ENCODE results near the gene AURKB.

- TF ChIP-seq CTCF (IDR thresholded peaks at IDR 0.05) (no peak), EZH2 (IDR thresholded peaks at IDR 0.05; ENCODE audit: borderline replicate concordance, insufficient read depth, low read depth, low read length, poor library complexity, severe bottlenecking) (no peak)
These were observed 47.4 kb upstream of the AURKB start for GRCh38 chr17:8257801-8258200.

Data from B cell (primary cell).